Osteoblast (primary cell): Measurements from ENCODE around the gene PTPRN2. TPM values are rescaled to one million over a fixed set of nuclear protein-coding genes. Genes with fewer than 3 reads are reported as not detected.

Experiments
- DNase-seq: peaks from one replicate; pipeline ENCODE4 v3.0.0; 2011; ENCODE audit warnings: low spot score, mixed read lengths; ENCODE audit not compliant: insufficient read length; ENCODE audit errors: missing footprints
- H2AFZ ChIP-seq: 2 replicates; pipeline ENCODE4 v1.6.0; 2011; ENCODE audit warnings: mild to moderate bottlenecking, low read length
- H3K27ac ChIP-seq: 2 replicates; pipeline ENCODE4 v1.5.1; 2011; ENCODE audit warnings: mild to moderate bottlenecking, low read depth, low read length, moderate library complexity
- H3K27me3 ChIP-seq: 2 replicates; pipeline ENCODE4 v1.6.0; 2012; ENCODE audit warnings: mild to moderate bottlenecking, control low read depth, inconsistent platforms, low read length, moderate library complexity; ENCODE audit not compliant: insufficient read depth
- H3K36me3 ChIP-seq: 2 replicates; pipeline ENCODE4 v1.5.1; 2011; ENCODE audit warnings: mild to moderate bottlenecking, low read length, control low read depth, moderate library complexity; ENCODE audit not compliant: insufficient read depth
- H3K4me1 ChIP-seq: 2 replicates; pipeline ENCODE4 v1.5.1; 2011; ENCODE audit warnings: mild to moderate bottlenecking, low read length, control low read depth, moderate library complexity; ENCODE audit not compliant: insufficient read depth
- H3K4me2 ChIP-seq: 2 replicates; pipeline ENCODE4 v1.6.0; 2011; ENCODE audit warnings: mild to moderate bottlenecking, low read length; ENCODE audit not compliant: insufficient read depth
- H3K4me3 ChIP-seq: fragments of 200-600 bp; sonication (generic); 3 replicates; pipeline ENCODE4 v1.5.1; 2012; ENCODE audit warnings: mild to moderate bottlenecking, low read length, inconsistent platforms; ENCODE audit not compliant: insufficient read depth
- H3K79me2 ChIP-seq: 2 replicates; pipeline ENCODE4 v1.6.0; 2012; ENCODE audit warnings: mild to moderate bottlenecking, low read length, control low read depth, inconsistent platforms; ENCODE audit not compliant: insufficient read depth
- H3K9me3 ChIP-seq: 2 replicates; pipeline ENCODE4 v1.5.1; 2011; ENCODE audit warnings: low read depth, low read length, control low read depth
- H4K20me1 ChIP-seq: 2 replicates; pipeline ENCODE4 v1.6.0; 2012; ENCODE audit warnings: mild to moderate bottlenecking, low read length, control low read depth; ENCODE audit not compliant: insufficient read depth
- CTCF ChIP-seq: IDR thresholded peaks from 2 replicates; pipeline ENCODE4 v1.5.1; 2011; ENCODE audit warnings: mild to moderate bottlenecking, low read depth, low read length, moderate library complexity; ENCODE audit errors: extremely low read depth
- total RNA-seq: library from RNA; depleted of rRNA; stranded (reverse); fragments of >200 nt; gene quantifications from 2 replicates; pipeline ENCODE4 v1.2.3, GENCODE V29; 2012

Gene PTPRN2
- total RNA-seq, 1 donor: 0.36 TPM

- Histone ChIP-seq H3K4me2 (no peak overlapping the region), H3K9me3 (no peaks in the 10 kb centered on the region), H3K27ac (no peak overlapping the region), H3K27me3 (no peaks in the 10 kb centered on the region), H4K20me1 (no peaks in the 10 kb centered on the region), H3K36me3 (no peaks in the 10 kb centered on the region), H2AFZ (no peak overlapping the region), H3K4me1 (no peaks in the 10 kb centered on the region), H3K4me3 (no peak overlapping the region), H3K79me2 (no peaks in the 10 kb centered on the region)
- TF ChIP-seq CTCF: no peak
- peak; percentile 36 for DNase-seq
Measured at GRCh38 chr7:157866336-157866924, 721.2 kb downstream of the PTPRN2 start.

- H2AFZ ChIP-seq: no peak overlapping the region
- H3K9me3 ChIP-seq: no peaks in the 10 kb centered on the region
- no peaks in the 10 kb centered on the region for H4K20me1 ChIP-seq
- no peaks in the 10 kb centered on the region for H3K27me3 ChIP-seq
- TF ChIP-seq CTCF: no peak
- no peak overlapping the region for H3K4me2 ChIP-seq
- H3K79me2 ChIP-seq: no peaks in the 10 kb centered on the region
- H3K4me3 ChIP-seq: no peak overlapping the region
- no peaks in the 10 kb centered on the region for H3K4me1 ChIP-seq
- peak; percentile 23 for DNase-seq
- no peaks in the 10 kb centered on the region for H3K36me3 ChIP-seq
- no peak overlapping the region for H3K27ac ChIP-seq
Measured at GRCh38 chr7:157865351-157866165, 722.1 kb downstream of the PTPRN2 start.

- DNase-seq: peak; percentile 63
- TF ChIP-seq CTCF: no peak
Measured at GRCh38 chr7:157864911-157865310, 722.7 kb downstream of the PTPRN2 start.

GRCh38 chr7:157863906-157864810 lies 723.5 kb downstream of the PTPRN2 start:
- H2AFZ ChIP-seq: no peak overlapping the region
- no peak overlapping the region for H3K4me2 ChIP-seq
- H3K36me3 ChIP-seq: no peaks in the 10 kb centered on the region
- no peaks in the 10 kb centered on the region for H4K20me1 ChIP-seq
- H3K79me2 ChIP-seq: no peaks in the 10 kb centered on the region
- DNase-seq: peak; percentile 45
- H3K4me1 ChIP-seq: no peaks in the 10 kb centered on the region
- H3K27me3 ChIP-seq: no peaks in the 10 kb centered on the region
- no peak overlapping the region for H3K27ac ChIP-seq
- no peaks in the 10 kb centered on the region for H3K9me3 ChIP-seq
- no peak overlapping the region for H3K4me3 ChIP-seq
- no peak for TF ChIP-seq CTCF

More at GRCh38 chr7:157864911-157865310, 722.7 kb downstream of the PTPRN2 start:
- H3K27me3 ChIP-seq: no peaks in the 10 kb centered on the region
- no peak overlapping the region for H2AFZ ChIP-seq
- no peaks in the 10 kb centered on the region for H3K9me3 ChIP-seq
- no peaks in the 10 kb centered on the region for H3K4me1 ChIP-seq
- no peaks in the 10 kb centered on the region for H3K36me3 ChIP-seq
- H3K79me2 ChIP-seq: no peaks in the 10 kb centered on the region
- H3K27ac ChIP-seq: no peak overlapping the region
- no peak overlapping the region for H3K4me2 ChIP-seq
- H4K20me1 ChIP-seq: no peaks in the 10 kb centered on the region
- no peak overlapping the region for H3K4me3 ChIP-seq
